ENCODE results near the gene MRPS27.

Gene MRPS27

DNA sequence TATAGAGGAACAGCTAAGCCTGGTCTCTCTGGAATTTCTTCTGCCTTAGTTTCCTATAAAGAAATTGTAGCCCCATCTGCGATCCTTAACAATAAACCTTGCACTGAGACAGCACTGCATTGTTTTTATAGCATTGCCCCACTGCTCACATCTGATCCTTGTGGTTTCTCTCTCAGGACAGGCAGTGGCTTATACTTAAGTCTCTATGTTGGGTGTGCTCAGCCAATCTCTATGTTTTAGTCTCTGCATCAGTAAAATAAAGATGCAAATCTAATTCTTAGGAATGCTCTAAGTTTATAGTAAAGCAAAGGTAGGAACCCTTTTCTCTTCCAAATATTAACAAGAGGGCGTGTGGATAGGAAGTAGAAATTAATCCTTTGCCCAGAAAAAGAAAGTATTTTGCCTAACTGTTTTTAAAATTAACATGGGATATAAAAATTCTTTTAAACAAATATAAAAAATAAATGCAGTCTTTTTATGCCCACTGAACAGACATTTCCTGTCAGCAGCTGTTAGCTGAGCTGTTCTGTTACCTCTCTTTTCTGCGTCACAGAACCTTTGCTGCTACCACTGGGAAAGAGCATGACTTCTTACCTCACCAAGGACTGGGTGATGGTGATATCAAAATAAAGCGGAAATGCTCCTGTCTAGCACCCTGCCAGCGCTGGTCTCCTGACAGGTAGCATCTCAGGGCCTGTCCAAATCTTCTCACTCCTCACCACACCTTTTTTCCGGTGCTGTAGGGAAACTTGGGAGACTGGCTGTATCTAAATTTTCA lies 29.5 kb downstream of the MRPS27 start:
- no peak for DNase-seq

DNA sequence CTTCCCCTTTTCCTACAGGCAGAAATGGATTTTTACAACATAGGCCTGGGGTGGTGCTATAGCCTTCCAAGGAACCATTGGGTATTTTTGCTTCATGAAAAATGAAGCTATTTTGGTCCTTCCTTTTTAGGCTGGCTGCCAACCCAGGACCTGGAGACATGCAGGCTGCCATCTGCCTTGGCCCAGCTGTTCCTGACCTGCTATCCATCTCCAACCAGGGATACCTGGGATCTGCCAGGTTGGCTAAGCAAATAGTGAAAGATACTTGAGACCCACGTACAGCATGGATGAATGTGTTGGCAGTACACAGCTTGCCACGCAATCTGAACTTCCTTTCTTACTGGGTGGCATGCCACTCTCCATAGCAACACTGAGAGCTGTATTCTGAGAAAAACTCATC lies 31.1 kb downstream of the MRPS27 start:
- DNase-seq: no peak

DNA sequence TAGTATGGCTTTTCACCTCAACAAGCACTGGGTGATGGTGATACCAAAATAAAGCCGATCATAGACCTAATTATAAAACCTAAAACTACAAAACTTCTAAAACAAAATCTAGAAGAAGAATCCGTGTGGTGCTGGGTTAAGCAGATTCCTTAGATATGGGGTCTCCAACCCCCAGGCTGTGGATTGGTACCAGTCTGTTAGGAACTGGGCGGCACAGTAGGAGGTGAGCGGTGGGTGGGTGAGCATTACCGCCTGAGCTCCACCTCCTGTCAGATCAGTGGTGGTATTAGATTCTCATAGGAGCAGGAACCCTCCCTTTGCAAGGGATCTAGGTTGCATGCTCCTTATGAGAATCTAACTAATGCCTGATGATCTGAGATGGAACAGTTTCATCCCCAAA lies 33.2 kb downstream of the MRPS27 start:
- no peak for DNase-seq

DNA sequence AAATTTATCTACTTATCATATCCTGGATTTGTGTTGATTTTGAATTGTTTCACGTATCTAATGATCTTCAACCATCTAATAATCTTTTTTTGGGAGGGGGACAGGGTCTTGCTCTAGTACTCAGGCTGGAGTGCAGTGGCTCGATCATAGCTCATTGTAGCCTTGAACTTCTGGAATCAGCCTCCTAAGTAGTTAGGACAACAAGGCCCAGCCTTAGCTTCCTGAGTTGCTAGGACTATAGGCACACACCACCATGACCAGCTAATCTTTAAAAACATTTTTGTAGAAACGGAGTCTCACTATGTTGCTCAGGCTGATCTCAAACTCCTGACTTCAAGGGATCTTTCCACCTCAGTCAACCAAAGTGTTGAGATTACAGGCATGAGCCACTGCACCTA lies 34.6 kb downstream of the MRPS27 start:
- no peak for DNase-seq

DNA sequence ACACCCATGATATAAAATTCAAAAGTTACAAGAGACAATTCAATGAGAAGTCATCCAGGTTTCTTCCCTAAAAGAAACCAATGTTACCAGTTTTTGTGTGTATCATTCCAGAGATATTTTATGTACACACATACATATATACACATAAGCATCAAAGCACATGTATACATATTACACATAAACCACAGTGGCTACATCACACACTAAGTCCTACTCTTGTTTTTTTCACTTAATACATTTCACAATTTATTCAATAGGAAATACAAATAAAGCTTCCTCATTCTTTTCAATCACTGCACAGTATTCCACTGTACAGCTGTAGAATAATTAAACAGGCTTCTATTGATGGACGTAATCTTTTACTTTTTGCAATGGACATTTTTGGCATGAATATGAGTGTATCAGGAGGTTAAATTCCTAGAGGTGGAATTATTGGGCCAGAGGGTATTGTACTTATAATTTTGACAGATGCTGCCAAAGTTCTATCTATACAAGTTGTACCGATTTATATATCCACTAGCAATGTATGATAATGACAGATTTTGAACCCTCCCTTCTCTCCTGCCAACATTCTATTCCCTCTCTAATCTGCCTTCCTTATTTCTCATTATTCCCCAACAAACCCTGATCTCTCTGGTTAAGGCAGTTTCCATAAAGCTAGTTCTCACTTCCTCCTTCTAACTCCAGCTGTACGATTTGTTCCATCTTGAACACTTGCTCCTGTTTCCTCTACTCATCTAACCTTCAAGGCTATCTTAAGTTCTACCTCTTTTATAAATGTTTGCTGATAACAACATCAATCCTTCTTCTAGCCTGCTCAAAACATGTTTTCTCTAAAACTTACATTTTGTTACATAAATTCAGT lies 35.2 kb downstream of the MRPS27 start:
- no peak for DNase-seq

DNA sequence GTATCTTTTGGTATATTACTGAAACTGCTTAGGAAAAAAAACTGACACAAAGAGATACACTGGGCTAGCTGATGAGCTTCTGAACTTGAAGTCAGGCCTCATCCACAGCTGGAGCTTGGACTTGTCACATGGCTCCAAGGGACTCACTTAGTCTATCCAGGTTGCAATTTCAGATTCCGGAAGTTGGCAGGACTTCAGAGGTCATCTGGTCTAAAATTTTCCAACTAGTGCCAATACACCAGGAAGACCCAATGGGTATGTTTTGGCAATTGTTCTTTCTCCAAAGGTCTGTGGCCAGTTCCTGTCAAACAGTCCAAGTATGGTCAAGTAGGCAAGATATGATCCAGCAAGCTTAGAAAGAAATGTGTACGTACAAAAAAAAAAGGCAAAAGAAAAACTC lies 36.7 kb downstream of the MRPS27 start:
- DNase-seq: no peak

DNA sequence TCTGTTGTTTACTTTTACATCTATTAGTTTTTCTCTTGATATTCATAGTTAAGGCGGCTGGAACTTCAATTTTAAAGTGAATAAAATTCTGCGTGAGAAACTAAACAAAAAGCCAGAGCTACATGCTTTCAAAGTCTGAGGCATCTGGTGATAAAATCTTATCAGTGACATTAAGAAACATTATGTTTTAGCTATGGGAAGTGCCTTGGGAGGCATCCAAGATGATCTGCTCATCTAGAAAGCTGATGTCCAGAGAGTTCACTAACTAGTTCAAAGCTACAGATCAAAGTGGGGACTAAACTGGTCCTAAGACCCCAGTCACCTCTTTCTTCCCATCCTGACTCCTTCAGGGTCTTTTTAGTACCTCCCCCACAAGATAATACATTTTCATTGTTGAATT lies 37.2 kb downstream of the MRPS27 start:
- DNase-seq: no peak

DNA sequence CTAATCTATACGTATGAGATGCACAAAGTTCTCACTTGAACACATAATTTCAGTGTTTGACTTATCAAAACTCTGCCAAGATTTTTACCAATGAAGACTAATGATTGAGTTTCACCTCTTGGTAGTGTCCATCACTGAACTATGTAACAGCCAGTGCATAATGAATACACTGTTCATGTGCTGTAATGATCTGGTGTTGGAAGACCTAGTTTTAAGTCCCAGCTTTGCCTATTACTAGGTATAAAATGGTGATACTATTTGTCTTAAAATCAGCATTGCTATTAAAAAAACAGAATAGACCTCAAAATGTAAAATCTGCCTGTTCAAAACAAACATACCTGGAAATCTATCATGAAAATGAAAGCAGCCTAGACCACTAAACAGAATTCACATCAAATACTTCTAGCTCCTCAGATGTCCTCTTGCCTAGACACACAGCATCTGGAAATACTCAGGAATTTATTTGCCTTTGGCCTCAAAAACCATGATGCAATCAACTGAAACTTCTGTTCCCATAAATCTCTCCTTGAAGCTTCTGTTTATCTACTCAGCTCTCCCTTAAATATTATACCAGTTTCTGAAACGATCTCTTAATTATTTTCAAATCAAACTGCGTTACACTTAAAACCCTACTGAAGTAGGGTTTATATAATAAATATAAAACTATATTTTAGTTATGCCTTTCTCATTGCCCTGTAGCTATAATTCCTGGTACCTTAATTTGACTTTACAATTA lies 38.1 kb downstream of the MRPS27 start:
- DNase-seq: no peak

DNA sequence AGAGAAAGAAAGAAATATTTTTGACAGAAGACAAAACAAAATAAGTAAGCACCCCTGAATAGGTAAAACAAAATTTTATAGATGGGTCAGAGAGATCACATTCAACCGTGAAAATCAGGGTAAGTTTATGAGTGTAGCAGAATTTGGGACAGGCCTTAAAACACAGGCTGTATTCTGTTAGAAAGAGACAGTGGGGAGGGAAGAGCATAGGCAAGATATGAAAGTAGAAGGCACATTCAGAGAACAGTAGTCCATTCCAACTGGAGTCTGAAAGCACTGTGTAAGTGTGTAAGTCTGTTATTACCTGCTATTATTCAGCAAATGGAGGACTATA lies 38.6 kb downstream of the MRPS27 start:
- no peak for DNase-seq

DNA sequence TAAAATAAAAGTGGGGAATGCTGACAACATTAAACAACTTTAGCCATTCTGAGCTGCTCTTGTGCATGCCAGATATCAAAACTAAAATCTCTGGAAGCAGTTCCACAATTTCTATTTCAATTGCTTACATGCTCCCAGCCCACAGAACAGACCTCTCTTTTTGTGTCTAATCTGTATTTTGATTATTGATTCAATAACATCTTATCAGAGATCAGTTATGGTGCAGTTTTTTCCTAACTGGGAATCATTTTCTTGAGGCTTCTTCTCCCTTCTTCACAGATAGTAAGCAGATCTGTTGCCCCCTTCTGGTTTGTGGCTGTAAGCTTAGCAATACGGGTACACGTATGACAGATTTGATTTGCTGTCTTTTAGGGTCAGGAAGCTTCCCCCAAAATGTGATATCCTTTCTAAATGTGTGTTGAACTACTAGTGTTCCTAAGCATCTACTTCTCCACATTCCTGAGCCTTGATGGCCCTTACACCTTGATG lies 39.4 kb downstream of the MRPS27 start:
- no peak for DNase-seq

DNA sequence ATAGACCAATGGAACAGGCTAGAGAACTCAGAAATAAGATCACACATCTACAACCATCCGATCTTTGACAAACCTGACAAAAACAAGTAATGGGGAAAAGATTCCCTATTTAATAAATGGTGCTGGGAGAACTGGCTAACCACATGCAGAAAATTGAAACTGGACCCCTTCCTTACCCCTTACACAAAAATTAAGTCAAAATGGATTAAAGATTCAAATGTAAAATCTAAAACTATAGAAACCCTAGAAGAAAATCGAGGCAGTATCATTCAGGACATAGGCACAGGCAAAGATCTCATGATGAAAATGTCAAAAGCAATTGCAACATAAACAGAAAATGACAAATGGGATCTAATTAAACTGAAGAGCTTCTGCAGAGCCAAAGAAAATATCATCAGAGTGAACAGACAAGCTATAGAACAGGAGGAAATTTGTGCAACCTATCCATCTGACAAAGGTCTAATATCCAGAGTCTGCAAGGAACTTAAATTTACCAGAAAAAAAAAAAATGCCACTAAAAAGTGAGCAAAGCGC lies 43.8 kb downstream of the MRPS27 start:
- DNase-seq: no peak

DNA sequence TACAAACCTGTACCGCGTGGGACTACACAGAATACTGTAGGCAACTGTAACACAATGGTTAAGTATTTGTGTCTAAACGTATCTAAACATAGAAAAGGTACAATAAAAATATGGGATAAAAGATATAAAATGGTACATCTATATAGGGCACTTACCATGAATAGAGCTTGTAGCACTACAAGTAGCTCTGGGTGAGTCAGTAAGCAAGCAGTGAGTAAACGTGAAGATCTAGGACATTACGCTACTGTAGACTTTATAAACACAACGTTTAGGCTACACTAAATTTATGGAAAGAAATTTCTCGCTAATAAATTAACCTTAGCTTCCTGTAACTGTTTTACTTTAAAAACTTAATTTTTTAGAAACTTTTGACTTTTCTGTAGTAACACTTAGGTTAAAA lies 46.5 kb downstream of the MRPS27 start:
- no peak for DNase-seq

DNA sequence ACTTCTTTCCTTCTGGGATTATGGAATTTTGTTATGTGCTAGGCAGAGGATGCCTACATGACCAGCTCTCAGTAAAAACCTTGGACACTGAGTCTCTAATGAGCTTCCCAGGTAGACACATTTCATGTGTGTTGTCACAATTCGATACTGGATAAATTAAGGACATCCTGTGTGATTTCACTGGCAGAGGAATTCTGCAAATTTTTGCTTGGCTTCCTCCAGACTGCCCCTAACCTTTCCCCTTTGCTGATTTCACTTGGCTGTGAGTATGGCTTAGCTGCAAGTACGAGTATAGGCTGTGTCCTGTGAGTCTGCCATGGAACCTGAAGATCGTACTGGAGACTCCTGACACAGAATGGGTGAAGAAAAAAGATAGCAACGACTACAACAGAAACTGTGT lies 47.6 kb downstream of the MRPS27 start:
- DNase-seq: no peak

DNA sequence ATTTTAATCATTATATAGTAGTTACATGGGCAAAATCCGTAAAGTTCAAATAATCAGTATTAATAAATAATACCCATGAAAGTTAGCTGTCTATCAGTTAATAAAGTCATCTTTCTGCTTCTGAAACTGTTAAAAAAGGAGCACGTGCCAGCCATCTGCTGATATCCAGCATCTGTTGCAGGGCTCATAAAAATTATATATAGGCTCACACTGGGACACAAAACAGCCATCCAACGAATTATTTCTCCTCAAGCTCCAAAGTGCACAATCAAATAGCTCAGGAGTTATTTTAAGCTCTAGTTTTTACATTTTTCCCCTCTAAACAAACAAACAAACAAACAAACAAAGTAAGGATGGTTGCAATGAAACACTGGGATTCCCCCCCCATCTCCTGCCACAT lies 48.3 kb downstream of the MRPS27 start:
- DNase-seq: no peak

DNA sequence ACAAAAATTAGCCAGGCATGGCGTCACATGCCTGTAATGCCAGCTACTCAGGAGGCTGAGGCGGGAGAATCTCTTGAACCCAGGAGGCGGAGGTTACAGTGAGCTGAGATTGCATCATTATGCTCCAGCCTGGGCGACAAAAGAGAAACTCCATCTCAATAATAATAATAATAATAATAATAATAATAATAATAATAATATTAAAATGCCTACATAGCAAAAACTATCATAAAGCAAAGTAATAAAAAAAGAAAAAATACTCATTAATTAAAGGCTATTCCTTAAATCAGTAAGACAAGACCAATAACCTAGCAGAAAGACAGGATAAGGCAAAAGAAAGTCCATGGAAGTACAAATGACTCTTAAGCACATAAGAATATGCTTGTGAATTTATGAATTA lies 50.0 kb downstream of the MRPS27 start:
- no peak for DNase-seq

DNA sequence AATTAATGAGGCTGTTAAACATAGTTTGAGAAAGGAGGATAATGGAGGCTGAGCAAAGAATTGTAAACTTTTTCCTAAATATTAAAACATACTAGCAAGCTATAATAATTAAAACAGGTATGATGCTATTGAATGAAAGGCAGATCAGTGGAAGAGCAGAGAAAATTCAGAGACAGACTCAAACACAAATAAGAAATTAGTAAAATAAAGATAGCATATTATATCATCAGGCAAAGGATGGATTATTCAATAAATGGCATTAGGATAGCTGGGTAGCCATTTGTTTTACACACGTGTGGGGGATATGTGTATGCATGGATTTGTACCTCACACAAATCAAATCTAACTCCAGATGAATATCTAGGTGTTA lies 50.6 kb downstream of the MRPS27 start:
- DNase-seq: no peak

DNA sequence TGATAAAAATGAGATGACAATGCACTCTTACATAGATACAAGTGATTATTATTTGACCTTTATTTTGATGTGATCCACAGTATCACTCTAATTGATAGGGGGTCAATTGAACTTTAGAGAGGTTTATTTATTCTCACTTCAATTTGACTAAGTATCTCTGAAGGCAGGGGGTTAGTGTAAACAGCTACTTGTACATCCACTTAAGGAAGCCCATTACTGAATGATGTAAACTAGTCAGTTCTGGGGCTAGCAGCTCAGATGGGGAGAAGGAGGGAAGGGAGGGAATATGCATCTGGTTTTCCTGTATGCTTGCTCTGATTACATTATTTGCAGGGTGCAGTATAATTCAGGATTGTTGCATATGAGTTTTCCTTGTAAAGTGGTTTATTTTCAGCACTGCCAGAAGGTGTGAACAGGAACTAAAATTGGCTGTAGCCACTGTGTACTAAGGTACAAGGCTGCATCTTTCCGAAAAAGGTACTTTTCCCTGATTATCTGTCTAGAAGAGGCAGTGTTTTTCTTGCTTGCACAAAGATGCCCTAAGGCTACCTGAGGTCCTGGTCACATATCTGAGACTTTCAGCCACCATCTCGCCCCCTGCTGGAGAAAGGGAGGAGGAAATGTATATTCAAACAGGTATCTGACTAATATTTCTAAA lies 51.2 kb downstream of the MRPS27 start:
- no peak for DNase-seq

DNA sequence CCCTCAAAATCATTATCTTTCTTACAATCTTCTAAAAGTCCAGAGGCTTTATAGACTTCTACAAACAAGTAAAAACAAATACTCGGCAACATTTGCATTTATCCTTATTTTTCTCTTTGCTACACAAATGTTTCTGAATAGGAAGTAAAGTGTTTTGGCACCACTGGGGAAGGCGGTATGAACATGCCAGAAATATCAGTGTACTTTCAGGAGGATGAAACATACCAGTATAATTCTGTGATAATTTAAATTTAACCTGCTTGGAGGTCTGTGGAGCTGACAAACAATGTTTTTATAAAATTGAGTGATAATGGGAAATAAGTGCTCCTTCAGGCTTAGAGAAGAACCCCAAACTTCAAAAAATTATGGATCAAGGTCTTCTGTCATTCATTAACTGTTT lies 51.8 kb downstream of the MRPS27 start:
- DNase-seq: no peak

DNA sequence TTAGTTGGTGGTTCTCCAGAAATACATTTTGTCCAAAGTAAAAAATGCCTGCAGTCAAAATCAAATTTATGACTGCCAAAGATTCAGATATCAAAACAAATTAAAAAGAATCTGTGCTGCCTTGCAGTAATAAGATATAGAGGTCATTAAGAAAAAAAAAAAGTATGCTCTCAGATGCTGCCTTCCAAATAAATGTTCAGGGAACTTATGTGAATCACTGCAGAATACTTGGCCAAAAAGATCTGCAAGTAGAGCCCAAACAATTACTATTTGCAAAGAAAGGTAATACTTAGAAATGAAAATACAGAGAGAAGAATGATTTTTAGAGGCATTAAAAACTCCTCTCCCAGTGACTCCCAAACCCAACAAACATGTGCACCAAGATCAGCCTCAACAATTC lies 52.4 kb downstream of the MRPS27 start:
- no peak for DNase-seq

DNA sequence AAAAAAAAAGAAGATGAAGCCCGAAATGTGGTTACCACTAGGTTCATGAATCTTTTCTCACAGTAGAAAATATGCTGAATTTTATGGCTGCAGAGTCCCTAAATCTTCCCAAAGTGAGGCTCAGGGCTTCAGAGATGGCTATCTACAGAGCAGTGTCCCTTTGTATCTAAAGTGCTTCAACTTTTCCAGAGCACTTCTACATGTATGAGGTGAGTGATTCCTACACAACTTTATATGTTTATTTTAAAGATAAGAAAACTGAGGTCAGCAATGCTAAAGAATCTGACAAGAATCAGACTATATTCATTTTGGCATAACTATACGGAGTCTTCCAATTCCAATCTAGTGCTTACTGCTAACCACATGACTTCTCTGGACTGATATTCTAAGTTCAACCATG lies 53.2 kb downstream of the MRPS27 start:
- DNase-seq: no peak

DNA sequence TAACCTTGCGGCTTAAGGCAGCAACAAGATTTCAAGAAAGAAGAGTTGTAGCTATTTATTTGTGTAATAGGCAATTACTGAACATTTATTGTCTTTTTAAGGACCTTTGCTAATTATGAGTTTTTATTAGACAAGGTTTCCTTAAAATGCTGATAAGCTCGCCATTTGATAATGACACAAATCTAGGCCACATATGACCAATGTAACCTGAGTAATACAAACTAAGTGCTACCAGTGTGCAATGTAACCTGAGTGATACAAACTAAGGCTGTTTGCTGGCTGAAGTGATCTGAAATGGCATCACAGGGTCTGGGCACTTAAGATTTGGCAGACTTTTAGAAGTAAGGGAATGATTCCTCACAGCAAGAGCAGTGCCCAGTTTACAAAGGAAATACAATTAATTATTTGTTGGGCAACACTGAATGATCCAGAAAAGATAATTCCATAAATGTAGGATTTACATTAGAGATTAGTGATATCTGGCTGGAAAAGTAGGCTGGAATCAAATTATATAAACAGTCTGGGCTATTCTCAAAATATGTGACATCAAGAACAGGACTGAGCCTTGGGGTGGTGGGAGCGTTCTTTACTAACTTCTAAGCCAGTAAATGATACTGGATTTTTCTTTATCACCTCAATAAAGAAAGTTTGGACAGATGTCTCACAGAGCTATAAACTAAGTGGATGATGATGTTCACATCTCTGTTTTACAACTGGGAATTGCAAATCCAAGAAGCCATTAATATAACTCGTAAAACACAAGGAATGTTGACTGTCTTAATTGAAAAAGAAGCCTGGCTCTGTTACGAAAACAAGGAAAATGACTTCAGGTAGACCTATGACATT lies 54.8 kb downstream of the MRPS27 start:
- DNase-seq: no peak

DNA sequence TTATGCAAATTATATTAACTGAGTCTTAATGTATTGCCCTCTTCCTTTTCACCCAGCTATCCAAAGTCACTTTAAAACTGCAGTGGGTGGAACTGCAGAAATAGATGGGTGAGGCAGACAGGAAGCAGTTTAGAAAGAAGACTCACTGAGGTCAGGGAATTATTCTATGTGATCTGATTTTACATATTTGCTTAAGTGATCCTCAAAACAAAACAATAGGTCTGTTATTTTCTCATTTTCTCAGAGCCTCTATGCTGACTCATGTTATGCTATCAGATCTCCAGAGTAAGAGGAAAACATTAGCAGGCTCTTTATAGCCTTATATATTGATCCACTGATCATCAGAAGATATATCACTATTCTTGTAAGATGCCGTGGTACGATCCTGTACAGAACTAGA lies 63.5 kb downstream of the MRPS27 start:
- no peak for DNase-seq
